GM23338 (cell line): ENCODE results near the gene RBKS. TPM values are rescaled to one million over a fixed set of nuclear protein-coding genes. Genes with fewer than 3 reads are reported as not detected.

ENCODE experiments used
- ATAC-seq: fragments of 200-7000 bp; cut with Tn5 transposase; 3 replicates; pipeline ENCODE4 v1.9.1; 2020
- DNase-seq: peaks from one replicate; pipeline ENCODE4 v3.0.0-alpha.2; 2015; ENCODE audit warnings: low spot score
- H2AFZ ChIP-seq: fragments of 200-600 bp; sonication (generic); 2 replicates; pipeline ENCODE4 v1.8.0; 2016; ENCODE audit warnings: antibody characterized with exemption, mild to moderate bottlenecking, moderate library complexity
- H3F3A ChIP-seq: fragments of 200-600 bp; sonication (generic); replicated peaks from 2 replicates; pipeline ENCODE4 v1.8.0; 2017; ENCODE audit warnings: antibody characterized with exemption, mixed run types, low read depth
- H3K27ac ChIP-seq: fragments of 200-600 bp; sonication (generic); 2 replicates; pipeline ENCODE4 v1.6.1; 2016; ENCODE audit warnings: low read depth
- H3K27me3 ChIP-seq: fragments of 200-600 bp; sonication (generic); 2 replicates; pipeline ENCODE4 v1.8.0; 2016; ENCODE audit warnings: mild to moderate bottlenecking, mixed run types, moderate library complexity; ENCODE audit not compliant: insufficient read depth
- H3K36me3 ChIP-seq: fragments of 200-600 bp; sonication (generic); 2 replicates; pipeline ENCODE4 v1.8.0; 2016; ENCODE audit warnings: mild to moderate bottlenecking; ENCODE audit not compliant: insufficient read depth
- H3K4me1 ChIP-seq: fragments of 200-600 bp; sonication (generic); 2 replicates; pipeline ENCODE4 v1.8.0; 2016; ENCODE audit warnings: mild to moderate bottlenecking, moderate library complexity; ENCODE audit not compliant: insufficient read depth
- H3K4me2 ChIP-seq: fragments of 200-600 bp; sonication (generic); 2 replicates; pipeline ENCODE4 v1.7.1; 2017; ENCODE audit warnings: mixed run types
- H3K4me3 ChIP-seq: fragments of 200-600 bp; sonication (generic); 2 replicates; pipeline ENCODE4 v1.6.1; 2016; ENCODE audit warnings: mixed run types
- H3K79me2 ChIP-seq: fragments of 200-600 bp; sonication (generic); replicated peaks from 2 replicates; pipeline ENCODE4 v1.8.0; 2017; ENCODE audit warnings: mild to moderate bottlenecking; ENCODE audit not compliant: insufficient read depth
- H3K9me2 ChIP-seq: fragments of 200-600 bp; sonication (generic); 2 replicates; pipeline ENCODE4 v1.8.0; 2017; ENCODE audit not compliant: insufficient read depth
- H4K20me1 ChIP-seq: fragments of 200-600 bp; sonication (generic); replicated peaks from 2 replicates; pipeline ENCODE4 v1.8.0; 2017; ENCODE audit warnings: mild to moderate bottlenecking; ENCODE audit not compliant: insufficient read depth
- H3K27ac Mint-ChIP-seq: 2 replicates; pipeline ENCODE4 v1.8.0; 2020; ENCODE audit warnings: inconsistent platforms, mild to moderate bottlenecking, moderate library complexity, mixed read lengths
- H3K27me3 Mint-ChIP-seq: 3 replicates; pipeline ENCODE4 v1.8.0; 2022; ENCODE audit warnings: low read depth, mild to moderate bottlenecking, moderate library complexity, mixed read lengths, inconsistent platforms; ENCODE audit not compliant: insufficient read depth, poor library complexity
- H3K36me3 Mint-ChIP-seq: 3 replicates; pipeline ENCODE4 v1.8.0; 2021; ENCODE audit warnings: low read depth, mild to moderate bottlenecking, inconsistent platforms, moderate library complexity, mixed read lengths
- H3K4me1 Mint-ChIP-seq: 3 replicates; pipeline ENCODE4 v1.8.0; 2020; ENCODE audit warnings: mild to moderate bottlenecking, inconsistent platforms, mixed read lengths
- H3K4me3 Mint-ChIP-seq: 3 replicates; pipeline ENCODE4 v1.8.0; 2021; ENCODE audit warnings: moderate library complexity, mild to moderate bottlenecking, inconsistent platforms, mixed read lengths
- H3K9me3 Mint-ChIP-seq: 3 replicates; pipeline ENCODE4 v1.8.0; 2020; ENCODE audit warnings: moderate library complexity, mild to moderate bottlenecking, inconsistent platforms, mixed read lengths
- CREB1 ChIP-seq: fragments of 250-450 bp; sonication (Bioruptor Pico); IDR thresholded peaks from 2 replicates; pipeline ENCODE4 v1.5.0; 2020; ENCODE audit warnings: low read depth, mild to moderate bottlenecking, moderate library complexity
- CTCF ChIP-seq, 2 experiments: fragments of 200-600 bp in 1 of 2; sonication (generic) in 1 of 2; conservative IDR thresholded peaks; 2 replicates each; pipeline versions ENCODE4 v1.5.1 to v1.6.1; 2016 to 2017; ENCODE audit warnings: antibody characterized with exemption in 2 of 2, low read depth in 2 of 2, mild to moderate bottlenecking in 2 of 2, moderate library complexity in 1 of 2
- ETS1 ChIP-seq: IDR thresholded peaks from 2 replicates; pipeline ENCODE4 v1.6.1; 2016; ENCODE audit warnings: antibody characterized with exemption
- EZH2 ChIP-seq: fragments of 200-600 bp; sonication (generic); IDR thresholded peaks from one replicate; pipeline ENCODE4 v1.8.0; 2017; ENCODE audit warnings: antibody characterized with exemption, mild to moderate bottlenecking, low read depth; ENCODE audit not compliant: unreplicated experiment
- EZH2phosphoT487 ChIP-seq: fragments of 200-600 bp; sonication (generic); IDR thresholded peaks from one replicate; pipeline ENCODE4 v1.8.1; 2018; ENCODE audit warnings: antibody characterized with exemption; ENCODE audit not compliant: unreplicated experiment
- JUNB ChIP-seq: IDR thresholded peaks from one replicate; pipeline ENCODE4 v1.6.1; 2016; ENCODE audit warnings: antibody characterized with exemption; ENCODE audit not compliant: unreplicated experiment
- POLR2AphosphoS5 ChIP-seq: IDR thresholded peaks from 2 replicates; pipeline ENCODE4 v1.6.1; 2016; ENCODE audit warnings: antibody characterized with exemption, low read depth
- STAT1 ChIP-seq: IDR thresholded peaks from one replicate; pipeline ENCODE4 v1.6.1; 2016; ENCODE audit warnings: antibody characterized with exemption; ENCODE audit not compliant: unreplicated experiment
- ZNF114 ChIP-seq: fragments of 250-450 bp; sonication (Bioruptor Pico); IDR thresholded peaks from 2 replicates; pipeline ENCODE4 v1.5.0; 2020; ENCODE audit warnings: mild to moderate bottlenecking, moderate library complexity
- ZNF331 ChIP-seq: fragments of 250-450 bp; sonication (Bioruptor Pico); IDR thresholded peaks from 2 replicates; pipeline ENCODE4 v1.5.0; 2020; ENCODE audit warnings: low read depth, mild to moderate bottlenecking, moderate library complexity
- ZNF462 ChIP-seq: fragments of 250-450 bp; sonication (Bioruptor Pico); IDR thresholded peaks from 2 replicates; pipeline ENCODE4 v1.5.0; 2020; ENCODE audit warnings: mild to moderate bottlenecking, moderate library complexity
- polyA plus RNA-seq: library from polyadenylated mRNA; unstranded; fragments of >200 nt; fragmentation: Nextera tagmentation; extraction: Ambion mirVana; gene quantifications from 2 replicates; pipeline ENCODE4 v1.2.1, GENCODE V29; 2016
- total RNA-seq: library from RNA; depleted of rRNA; stranded (reverse); fragments of >200 nt; shearing (Covaris generic); gene quantifications from 2 replicates; pipeline ENCODE4 v1.2.3, GENCODE V29; 2014

The RBKS gene
- total and polyA plus RNA-seq, 2 experiments from 2014 or later: 1.3 to 1.5 TPM

DNA sequence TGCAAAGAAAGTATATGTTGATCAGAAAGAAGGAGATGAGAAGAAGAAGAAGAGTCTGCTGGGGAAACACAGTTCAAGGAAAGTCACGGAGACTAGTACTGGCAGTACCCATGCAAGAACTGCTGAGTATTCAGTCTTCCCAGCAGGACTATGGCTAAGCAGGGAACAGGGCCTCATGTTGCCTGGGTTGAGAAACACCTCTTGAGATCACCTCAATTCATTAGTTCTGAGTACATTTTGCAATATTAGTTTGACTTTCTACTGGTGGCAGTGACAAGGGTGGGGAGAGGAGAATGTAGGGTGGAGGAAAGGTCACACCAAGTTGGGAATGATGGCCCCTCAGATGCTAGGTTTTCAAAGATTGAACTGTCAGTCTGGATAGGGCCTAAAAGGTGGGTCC lies 68.1 kb downstream of the RBKS start:
- Histone ChIP-seq H3K36me3 (no peaks in the 10 kb centered on the region), H2AFZ (no peak overlapping the region), H3K27ac (no peak overlapping the region), H3K4me2 (no peak overlapping the region), H3K27me3 (no peaks in the 10 kb centered on the region), H3K4me3 (no peak overlapping the region), H3K4me1 (no peaks in the 10 kb centered on the region), H3K9me2 (no peaks in the 10 kb centered on the region), H3K79me2 (no peaks in the 10 kb centered on the region), H4K20me1 (no peaks in the 10 kb centered on the region), H3F3A (no peaks in the 10 kb centered on the region)
- TF ChIP-seq ETS1 (no peak), POLR2AphosphoS5 (no peak), EZH2phosphoT487 (no peak)
- ATAC-seq: no peak
- no peak overlapping the region for H3K27ac Mint-ChIP-seq
- no peaks in the 10 kb centered on the region for H3K4me1 Mint-ChIP-seq
- H3K36me3 Mint-ChIP-seq: 0 out of 3 replicates have a peak, but pooled peaks cover 2% of the 10 kb centered on the region
- H3K9me3 Mint-ChIP-seq: peaks cover 15% of the 10 kb centered on the region; the same call in 2 of the 3 replicates
- DNase-seq: no peak
- H3K4me3 Mint-ChIP-seq: no peak overlapping the region
- H3K27me3 Mint-ChIP-seq: peaks cover 2% of the 10 kb centered on the region

DNA sequence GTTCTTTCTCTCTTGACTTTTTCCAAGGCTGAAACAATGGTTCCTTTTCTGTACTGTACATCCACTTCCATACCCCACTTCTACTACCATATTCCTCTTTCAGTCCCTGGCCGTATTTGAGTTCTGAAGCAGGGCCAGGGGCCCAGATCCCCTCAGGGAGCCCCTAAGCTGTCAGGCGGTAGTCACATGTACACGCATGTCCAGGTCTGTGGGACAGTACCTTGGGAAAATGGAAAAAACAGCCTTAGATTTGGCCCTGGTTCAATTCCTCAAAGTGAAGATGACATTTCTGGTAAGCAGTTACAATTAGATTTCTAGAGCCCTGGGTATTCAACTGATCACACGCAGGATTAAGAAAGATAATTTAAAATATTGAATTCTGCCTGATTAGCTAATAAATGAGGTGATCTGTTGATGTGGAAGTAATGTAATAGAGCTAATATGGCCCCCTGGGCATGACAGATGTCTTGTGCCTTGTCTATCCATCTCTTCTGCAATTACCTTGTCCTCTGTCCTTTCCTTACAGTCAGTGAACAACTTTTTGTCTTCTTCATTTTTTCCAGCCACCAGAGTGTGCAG lies 74.2 kb downstream of the RBKS start:
- no peaks in the 10 kb centered on the region for H3K79me2 ChIP-seq

More for the DNA sequence above, 74.2 kb downstream of the RBKS start:
- H3K36me3 Mint-ChIP-seq: no peaks in the 10 kb centered on the region
- Histone ChIP-seq H3K27me3 (no peaks in the 10 kb centered on the region), H3K27ac (no peak overlapping the region), H3K4me2 (no peak overlapping the region), H3K4me3 (no peak overlapping the region), H3F3A (no peaks in the 10 kb centered on the region), H3K9me2 (no peaks in the 10 kb centered on the region), H4K20me1 (no peaks in the 10 kb centered on the region), H3K36me3 (no peaks in the 10 kb centered on the region), H2AFZ (no peak overlapping the region), H3K4me1 (no peaks in the 10 kb centered on the region)
- no peak overlapping the region for H3K4me3 Mint-ChIP-seq
- no peak overlapping the region for H3K27ac Mint-ChIP-seq
- ATAC-seq (no peak), DNase-seq (no peak)
- no peak for TF ChIP-seq CREB1 (CRISPR knock-in tag)
- no peak for TF ChIP-seq POLR2AphosphoS5
- TF ChIP-seq ZNF114: no peak
- no peak for TF ChIP-seq EZH2
- TF ChIP-seq STAT1: no peak
- no peak for TF ChIP-seq CTCF (conservative IDR thresholded peaks at IDR 0.05; ENCODE audit: low read depth in 2 of 2)
- no peak for TF ChIP-seq JUNB
- no peak for TF ChIP-seq ETS1
- no peak for TF ChIP-seq ZNF331 (CRISPR knock-in tag)
- no peak for TF ChIP-seq ZNF462 (CRISPR knock-in tag)
- TF ChIP-seq EZH2phosphoT487: no peak
- H3K27me3 Mint-ChIP-seq: peaks cover 2% of the 10 kb centered on the region
- H3K4me1 Mint-ChIP-seq: no peaks in the 10 kb centered on the region
- no peaks in the 10 kb centered on the region; the same call in 2 of the 3 replicates for H3K9me3 Mint-ChIP-seq
